HG03439 (cell line): ENCODE results near the gene CSF3.

Experiments
- ATAC-seq: cut with Tn5 transposase; IDR thresholded peaks from one replicate; pipeline ENCODE4 v1.9.1; 2021; ENCODE audit warnings: mild to moderate bottlenecking, moderate library complexity; ENCODE audit not compliant: unreplicated experiment

Gene CSF3

GRCh38 chr17:40015005-40015997 lies at the start of gene CSF3:
Gene CSF3 (plus strand): TSS chr17:40015440. CDS start chr17:40015475, 35 bp downstream.
- ATAC-seq = no peak

- ATAC-seq = no peak
These were observed 48.5 kb upstream of the CSF3 start for GRCh38 chr17:39966771-39967170.

GRCh38 chr17:39968761-39969160 lies 46.5 kb upstream of the CSF3 start:
- ATAC-seq = no peak

- ATAC-seq = no peak
These were observed 45.9 kb upstream of the CSF3 start for GRCh38 chr17:39969375-39969774.

- no peak for ATAC-seq
These were observed 45.0 kb upstream of the CSF3 start for GRCh38 chr17:39970157-39970692.

GRCh38 chr17:39971076-39971603 lies 44.1 kb upstream of the CSF3 start:
- ATAC-seq = no peak

GRCh38 chr17:39972271-39972670 lies 43.0 kb upstream of the CSF3 start:
- no peak for ATAC-seq

- no peak for ATAC-seq
These were observed 41.7 kb upstream of the CSF3 start for GRCh38 chr17:39973496-39973895.

- ATAC-seq = no peak
These were observed 40.8 kb upstream of the CSF3 start for GRCh38 chr17:39974433-39974832.

- ATAC-seq = no peak
These were observed 39.4 kb upstream of the CSF3 start for GRCh38 chr17:39975801-39976200.

GRCh38 chr17:39979016-39979670 lies 36.1 kb upstream of the CSF3 start:
- ATAC-seq = no peak

- peak; percentile 28 for ATAC-seq
These were observed 35.3 kb upstream of the CSF3 start for GRCh38 chr17:39979893-39980350.

- peak; percentile 86 for ATAC-seq
These were observed 34.7 kb upstream of the CSF3 start, which contains the start of gene PSMD3 for GRCh38 chr17:39980351-39981206. Gene PSMD3 (plus strand): TSS chr17:39980807. CDS start chr17:39980971, 164 bp downstream.

- no peak for ATAC-seq
These were observed 34.0 kb upstream of the CSF3 start for GRCh38 chr17:39981207-39981741.

GRCh38 chr17:39981766-39982375 lies 33.4 kb upstream of the CSF3 start:
- no peak for ATAC-seq

GRCh38 chr17:39988206-39988810 lies 26.9 kb upstream of the CSF3 start:
- ATAC-seq = no peak

- no peak for ATAC-seq
These were observed 20.8 kb upstream of the CSF3 start for GRCh38 chr17:39994448-39994847.

GRCh38 chr17:39995438-39995837 lies 19.8 kb upstream of the CSF3 start:
- ATAC-seq = no peak

GRCh38 chr17:39996162-39996561 lies 19.1 kb upstream of the CSF3 start:
- no peak for ATAC-seq
